IPS-20b (cell line): ENCODE measurements around the gene ZNF341.

Source experiments
- H3K27ac ChIP-seq: one replicate; pipeline ENCODE4 v1.5.1; 2013; ENCODE audit warnings: low read length
- H3K27me3 ChIP-seq: 2 replicates; pipeline ENCODE4 v1.6.1; 2013; ENCODE audit warnings: mild to moderate bottlenecking, low read length, inconsistent platforms; ENCODE audit not compliant: insufficient read depth
- H3K36me3 ChIP-seq: 2 replicates; pipeline ENCODE4 v1.6.1; 2013; ENCODE audit warnings: low read depth, mild to moderate bottlenecking, inconsistent platforms, low read length, moderate library complexity; ENCODE audit not compliant: insufficient read depth
- H3K4me1 ChIP-seq: 2 replicates; pipeline ENCODE4 v1.6.1; 2013; ENCODE audit warnings: mild to moderate bottlenecking, control low read depth, inconsistent platforms, low read length, moderate library complexity; ENCODE audit not compliant: insufficient read depth
- H3K4me3 ChIP-seq: 2 replicates; pipeline ENCODE4 v1.5.1; 2013; ENCODE audit warnings: mild to moderate bottlenecking, low read length, inconsistent platforms
- H3K9ac ChIP-seq: 2 replicates; pipeline ENCODE4 v1.6.1; 2013; ENCODE audit warnings: low read depth, mild to moderate bottlenecking, inconsistent platforms, low read length, moderate library complexity
- H3K9me3 ChIP-seq: 2 replicates; pipeline ENCODE4 v1.6.1; 2013; ENCODE audit warnings: mild to moderate bottlenecking, low read depth, low read length, inconsistent platforms; ENCODE audit not compliant: insufficient read depth

The ZNF341 gene

DNA sequence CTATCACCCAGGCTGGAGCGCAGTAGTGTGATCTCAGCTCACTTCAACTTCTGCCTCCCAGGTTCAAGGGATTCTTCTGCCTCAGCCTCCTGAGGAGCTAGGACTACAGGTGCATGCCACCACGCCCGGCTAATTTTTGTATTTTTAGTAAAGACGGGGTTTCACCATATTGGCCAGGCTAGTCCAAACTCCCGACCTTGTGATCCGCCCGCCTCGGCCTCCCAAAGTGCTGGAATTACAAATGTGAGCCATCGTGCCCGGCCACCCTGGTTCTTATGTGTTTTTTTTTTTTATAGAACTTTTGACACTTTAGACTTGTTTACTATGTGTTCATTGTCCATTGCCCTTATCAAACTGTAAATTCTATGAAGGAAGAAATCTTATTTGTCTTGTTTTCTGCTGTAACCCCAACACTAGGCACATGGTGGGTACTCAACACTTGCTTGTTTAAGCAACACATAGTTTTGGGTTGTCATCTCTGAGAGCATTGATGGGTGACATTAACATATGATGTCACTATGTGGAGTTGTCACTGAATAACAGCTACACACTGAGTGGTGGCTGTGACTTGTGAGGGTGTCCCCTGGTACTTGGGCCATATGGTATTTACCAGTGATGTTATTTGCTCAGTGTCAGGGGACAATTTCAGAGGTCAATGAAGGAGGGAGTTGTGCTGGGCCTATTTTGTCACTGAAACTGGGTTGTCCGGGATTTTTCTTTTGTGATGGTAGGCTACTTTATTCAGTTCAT is 10.2 kb upstream of the ZNF341 start:
- no peak overlapping the region for H3K9ac ChIP-seq
- H3K4me1 ChIP-seq, result no peaks in the 10 kb centered on the region; the same call in 1 of the 2 replicates
- no peaks in the 10 kb centered on the region for H3K36me3 ChIP-seq
- H3K4me3 ChIP-seq, result no peak overlapping the region
- H3K9me3 ChIP-seq, result no peaks in the 10 kb centered on the region
- H3K27me3 ChIP-seq, result peaks cover 6% of the 10 kb centered on the region; the same call in 1 of the 2 replicates
- H3K27ac ChIP-seq, result no peak overlapping the region

DNA sequence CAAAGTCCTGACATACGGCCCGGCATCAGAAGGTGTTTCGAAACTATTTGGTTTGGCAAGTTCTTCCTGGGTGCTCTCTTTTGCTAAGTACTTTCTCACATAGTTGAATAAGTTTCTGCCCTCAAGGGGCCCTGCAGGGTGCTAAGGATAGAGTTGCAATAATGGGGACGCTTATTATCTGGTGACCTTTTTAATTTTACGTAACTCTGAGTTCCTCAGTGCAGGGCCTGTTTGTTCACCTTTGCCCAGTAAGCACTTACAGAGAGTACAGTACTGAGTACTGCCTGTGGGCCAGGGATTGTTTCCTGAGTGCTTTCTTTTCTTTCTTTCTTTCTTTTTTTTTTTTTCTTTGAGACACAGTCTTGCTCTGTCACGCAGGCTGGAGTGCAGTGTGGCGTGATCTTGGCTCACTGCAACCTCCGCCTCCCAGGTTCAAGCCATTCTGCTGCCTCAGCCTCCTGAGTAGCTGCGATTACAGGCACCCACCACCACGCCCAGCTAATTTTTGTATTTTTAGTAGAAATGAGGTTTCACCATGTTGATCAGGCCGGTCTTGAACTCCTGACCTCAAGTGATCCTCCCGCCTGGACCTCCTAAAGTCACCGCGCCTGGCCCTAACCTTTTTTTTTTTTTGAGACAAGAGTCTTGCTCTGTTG is 7.2 kb upstream of the ZNF341 start:
- H3K4me1 ChIP-seq, result no peaks in the 10 kb centered on the region; the same call in 1 of the 2 replicates
- no peak overlapping the region for H3K9ac ChIP-seq
- H3K9me3 ChIP-seq, result no peaks in the 10 kb centered on the region
- no peak overlapping the region for H3K27ac ChIP-seq
- H3K36me3 ChIP-seq, result no peaks in the 10 kb centered on the region
- H3K4me3 ChIP-seq, result no peak overlapping the region
- no peaks in the 10 kb centered on the region; the same call in 1 of the 2 replicates for H3K27me3 ChIP-seq

DNA sequence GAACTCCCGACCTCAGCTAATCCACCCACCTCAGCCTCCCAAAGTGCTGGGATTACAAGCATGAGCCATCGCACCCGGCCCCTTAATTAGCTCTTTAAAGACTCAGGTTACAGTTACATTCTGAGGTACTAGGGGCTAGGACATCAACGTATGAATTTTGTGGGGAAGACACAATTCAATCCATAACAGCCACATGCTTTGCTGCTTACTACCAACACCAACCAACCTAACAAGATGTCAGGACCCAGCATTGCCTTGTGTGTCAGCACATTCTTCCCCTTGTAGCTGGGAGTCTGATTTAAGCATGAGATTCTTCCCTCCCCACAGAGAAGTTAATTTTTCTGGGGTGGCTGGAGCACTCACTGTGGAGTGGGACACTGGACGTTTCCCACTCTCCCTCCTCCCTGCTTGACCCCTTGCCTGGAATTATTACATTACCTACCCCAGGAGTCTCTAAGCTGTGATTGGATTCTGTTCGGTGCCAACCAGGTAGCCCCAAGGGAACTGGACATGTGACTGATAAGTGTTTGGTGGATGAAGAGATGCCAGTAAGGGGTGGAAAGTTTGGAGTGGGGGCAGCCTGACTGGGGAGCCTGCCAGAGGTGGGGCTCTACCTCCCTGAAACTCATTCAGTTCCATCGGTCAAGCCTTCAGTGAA is 6.1 kb upstream of the ZNF341 start:
- Histone ChIP-seq H3K9me3 (no peaks in the 10 kb centered on the region), H3K4me1 (no peaks in the 10 kb centered on the region), H3K4me3 (no peak overlapping the region), H3K9ac (no peak overlapping the region), H3K27me3 (no peaks in the 10 kb centered on the region), H3K27ac (no peak overlapping the region), H3K36me3 (no peaks in the 10 kb centered on the region)

DNA sequence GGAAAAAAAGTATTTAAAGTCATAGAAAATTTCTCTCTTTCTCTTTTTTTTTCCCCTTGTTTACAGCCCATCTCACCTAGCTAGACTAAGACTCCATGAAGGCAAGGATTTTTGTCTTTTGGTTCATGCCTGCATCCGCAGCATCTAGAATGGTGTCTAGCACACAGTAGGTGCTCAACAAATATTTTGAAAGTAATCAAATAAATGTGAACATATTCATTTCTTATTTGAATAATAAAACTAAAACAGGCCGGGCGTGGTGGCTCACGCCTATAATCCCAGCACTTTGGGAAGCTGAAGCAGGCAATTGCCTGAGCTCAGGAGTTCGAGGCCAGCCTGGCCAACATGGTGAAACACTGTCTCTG is 4.7 kb upstream of the ZNF341 start:
- H3K9ac ChIP-seq, result no peak overlapping the region
- H3K9me3 ChIP-seq, result no peaks in the 10 kb centered on the region
- H3K27me3 ChIP-seq, result no peaks in the 10 kb centered on the region
- H3K4me1 ChIP-seq, result no peaks in the 10 kb centered on the region
- no peaks in the 10 kb centered on the region for H3K36me3 ChIP-seq
- no peak overlapping the region for H3K4me3 ChIP-seq
- no peak overlapping the region for H3K27ac ChIP-seq

DNA sequence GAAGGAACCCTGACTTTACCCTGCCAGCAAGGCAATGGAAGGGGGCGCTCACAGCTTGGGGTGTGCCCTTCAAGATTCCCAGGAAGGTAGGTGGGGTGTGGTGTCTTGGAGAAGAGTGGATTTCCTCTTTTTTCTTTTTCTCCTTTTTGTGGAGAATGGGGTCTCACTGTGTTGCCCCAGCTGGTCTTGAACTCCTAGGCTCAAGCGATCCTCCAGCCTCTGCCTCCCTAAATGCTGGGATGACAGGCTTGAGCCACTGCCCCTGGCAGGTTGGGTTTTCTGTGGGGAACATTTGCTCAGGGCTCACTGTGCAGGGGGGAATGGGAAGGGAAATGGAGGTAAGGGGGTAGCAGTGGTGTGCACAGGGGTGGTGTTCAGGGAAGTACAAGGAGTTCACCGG is 4.0 kb upstream of the ZNF341 start:
- no peak overlapping the region for H3K27ac ChIP-seq
- no peak overlapping the region for H3K4me3 ChIP-seq
- peaks cover 4% of the 10 kb centered on the region; the same call in 1 of the 2 replicates for H3K4me1 ChIP-seq
- no peaks in the 10 kb centered on the region for H3K27me3 ChIP-seq
- H3K9ac ChIP-seq, result no peak overlapping the region
- H3K9me3 ChIP-seq, result no peaks in the 10 kb centered on the region
- no peaks in the 10 kb centered on the region for H3K36me3 ChIP-seq

DNA sequence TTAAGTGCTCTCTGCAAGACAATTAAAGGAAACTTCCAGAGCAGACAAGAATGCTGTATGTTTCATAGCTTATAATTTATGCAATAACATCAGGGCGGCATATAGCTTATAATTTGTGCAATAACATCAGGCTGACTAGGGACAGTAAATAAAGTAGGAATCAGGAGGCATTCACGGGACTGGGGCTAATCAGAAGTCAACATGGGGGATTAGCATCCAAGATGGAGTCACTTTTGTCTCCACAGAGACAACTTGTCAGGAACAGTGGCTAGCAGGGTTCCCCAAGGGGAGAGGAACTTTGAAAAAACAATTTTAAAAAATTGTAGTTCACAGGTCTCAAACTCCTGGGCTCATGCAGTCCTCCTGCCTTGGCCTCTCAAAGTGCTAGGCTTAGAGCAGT is 3.3 kb upstream of the ZNF341 start:
- Histone ChIP-seq H3K36me3 (no peaks in the 10 kb centered on the region), H3K27me3 (no peaks in the 10 kb centered on the region), H3K4me1 (peaks cover 5% of the 10 kb centered on the region; the same call in 1 of the 2 replicates), H3K4me3 (no peak overlapping the region), H3K9me3 (no peaks in the 10 kb centered on the region), H3K9ac (no peak overlapping the region), H3K27ac (no peak overlapping the region)

DNA sequence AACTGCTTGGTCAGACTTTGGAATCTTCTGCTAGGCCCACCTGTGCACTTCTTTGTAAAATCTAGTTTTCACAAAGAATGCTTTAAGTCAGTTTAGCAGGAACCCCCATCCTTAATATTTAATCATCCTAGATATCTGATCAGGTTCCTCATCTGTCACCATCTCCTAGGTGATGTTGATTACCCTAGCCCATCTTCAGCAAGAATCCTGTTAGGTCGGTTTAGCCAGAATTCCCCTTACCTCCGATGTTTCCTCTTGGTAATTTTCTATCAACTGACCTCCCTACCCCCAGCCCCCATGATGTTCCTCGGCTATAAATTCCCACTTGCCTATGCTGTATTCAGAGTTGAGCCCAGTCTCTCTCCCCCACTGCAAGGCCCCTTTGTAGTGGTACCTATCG is 2.7 kb upstream of the ZNF341 start:
- Histone ChIP-seq H3K9me3 (no peaks in the 10 kb centered on the region), H3K4me3 (no peak overlapping the region), H3K27me3 (no peaks in the 10 kb centered on the region), H3K4me1 (peaks cover 12% of the 10 kb centered on the region; the same call in 1 of the 2 replicates), H3K9ac (no peak overlapping the region), H3K36me3 (no peaks in the 10 kb centered on the region), H3K27ac (no peak overlapping the region)

DNA sequence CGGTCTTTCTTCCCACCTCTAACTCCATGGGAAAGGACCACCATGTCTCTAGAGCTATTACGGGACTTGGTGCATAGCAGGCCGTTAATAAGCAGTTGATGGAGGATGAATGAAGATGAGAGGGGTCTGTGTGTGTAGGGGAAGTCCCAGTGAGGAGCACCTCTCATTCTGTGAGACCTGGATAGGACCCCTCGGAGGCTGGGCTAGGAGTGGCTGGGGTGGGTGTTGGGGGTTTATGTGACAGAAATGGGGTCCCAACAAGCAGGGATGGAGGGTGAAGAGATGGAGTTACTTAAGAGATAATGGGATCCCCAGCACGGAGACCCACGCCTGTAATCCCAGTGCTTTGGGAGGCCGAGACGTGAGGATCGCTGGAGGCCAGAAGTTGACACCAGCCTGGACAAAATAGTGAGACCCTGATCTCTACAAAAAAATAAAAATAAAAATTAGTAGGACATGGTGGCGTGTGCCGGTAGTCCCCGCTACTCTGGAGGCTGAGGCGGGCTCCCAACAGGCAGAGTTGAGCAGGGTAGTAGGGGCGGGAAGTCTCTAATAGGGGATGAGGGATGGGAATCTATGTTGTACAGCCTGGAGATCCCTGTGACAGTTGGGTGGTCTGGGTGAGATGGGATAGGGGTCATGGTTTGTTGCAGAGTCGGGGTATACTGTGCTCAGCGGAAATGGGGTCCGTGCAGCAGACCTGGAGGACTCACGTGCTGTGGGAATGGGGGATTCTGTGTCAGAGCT is 677 bp upstream of the ZNF341 start:
- Histone ChIP-seq H3K4me3 (peak overlapping the region; percentile 69), H3K27ac (no peak overlapping the region)

DNA sequence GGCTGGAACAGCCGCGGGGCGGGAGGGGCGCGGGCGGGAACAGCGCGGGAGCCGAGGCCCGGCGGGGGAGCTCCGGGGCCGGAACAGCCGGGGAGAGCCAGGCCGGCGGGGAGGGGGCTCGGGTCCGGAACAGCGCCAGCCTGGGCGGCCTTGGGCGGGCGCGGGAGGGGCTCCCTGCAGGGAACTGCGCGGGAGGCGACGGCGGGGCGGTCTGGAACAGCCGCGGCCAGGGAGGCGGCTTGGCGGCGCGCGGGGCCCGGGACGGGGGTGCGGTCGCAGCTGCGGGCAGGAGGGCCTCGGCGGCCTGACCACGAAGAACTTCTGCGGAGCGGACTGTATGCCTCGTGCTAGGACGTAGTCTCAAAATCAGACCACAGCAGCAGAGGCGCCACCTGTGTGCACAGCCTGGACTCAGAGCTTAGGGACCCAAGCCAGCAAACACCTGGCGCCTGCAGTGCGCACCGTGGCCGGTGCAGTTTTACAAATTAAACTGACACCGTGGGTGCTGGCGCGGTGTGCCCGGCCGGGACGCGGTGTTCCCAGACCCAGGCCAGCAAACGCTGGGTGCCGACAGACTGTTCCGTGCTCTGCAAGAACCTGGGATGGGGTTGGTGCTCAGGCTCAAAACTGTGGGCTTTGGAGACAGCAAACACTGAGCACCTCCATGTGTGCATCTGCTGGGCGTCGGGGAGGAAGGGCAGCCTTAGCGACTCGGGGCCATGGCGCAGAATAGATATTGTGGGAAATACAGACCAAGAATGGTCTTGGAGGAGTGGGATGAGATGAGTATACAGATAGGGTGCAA is 572 bp downstream of the ZNF341 start:
- Histone ChIP-seq H3K9me3 (peaks cover 13% of the 10 kb centered on the region), H3K27ac (peak overlapping the region; percentile 39), H3K9ac (peak overlapping the region; percentile 86), H3K4me1 (peaks cover 17% of the 10 kb centered on the region; the same call in 1 of the 2 replicates), H3K4me3 (peak overlapping the region; percentile 78), H3K36me3 (no peaks in the 10 kb centered on the region), H3K27me3 (no peaks in the 10 kb centered on the region)

More for the DNA sequence above, 677 bp upstream of the ZNF341 start:
- Histone ChIP-seq H3K9ac (peak overlapping the region; percentile 65; the same call in 1 of the 2 replicates), H3K36me3 (no peaks in the 10 kb centered on the region), H3K9me3 (peaks cover 4% of the 10 kb centered on the region; the same call in 1 of the 2 replicates), H3K27me3 (no peaks in the 10 kb centered on the region), H3K4me1 (peaks cover 17% of the 10 kb centered on the region; the same call in 1 of the 2 replicates)

DNA sequence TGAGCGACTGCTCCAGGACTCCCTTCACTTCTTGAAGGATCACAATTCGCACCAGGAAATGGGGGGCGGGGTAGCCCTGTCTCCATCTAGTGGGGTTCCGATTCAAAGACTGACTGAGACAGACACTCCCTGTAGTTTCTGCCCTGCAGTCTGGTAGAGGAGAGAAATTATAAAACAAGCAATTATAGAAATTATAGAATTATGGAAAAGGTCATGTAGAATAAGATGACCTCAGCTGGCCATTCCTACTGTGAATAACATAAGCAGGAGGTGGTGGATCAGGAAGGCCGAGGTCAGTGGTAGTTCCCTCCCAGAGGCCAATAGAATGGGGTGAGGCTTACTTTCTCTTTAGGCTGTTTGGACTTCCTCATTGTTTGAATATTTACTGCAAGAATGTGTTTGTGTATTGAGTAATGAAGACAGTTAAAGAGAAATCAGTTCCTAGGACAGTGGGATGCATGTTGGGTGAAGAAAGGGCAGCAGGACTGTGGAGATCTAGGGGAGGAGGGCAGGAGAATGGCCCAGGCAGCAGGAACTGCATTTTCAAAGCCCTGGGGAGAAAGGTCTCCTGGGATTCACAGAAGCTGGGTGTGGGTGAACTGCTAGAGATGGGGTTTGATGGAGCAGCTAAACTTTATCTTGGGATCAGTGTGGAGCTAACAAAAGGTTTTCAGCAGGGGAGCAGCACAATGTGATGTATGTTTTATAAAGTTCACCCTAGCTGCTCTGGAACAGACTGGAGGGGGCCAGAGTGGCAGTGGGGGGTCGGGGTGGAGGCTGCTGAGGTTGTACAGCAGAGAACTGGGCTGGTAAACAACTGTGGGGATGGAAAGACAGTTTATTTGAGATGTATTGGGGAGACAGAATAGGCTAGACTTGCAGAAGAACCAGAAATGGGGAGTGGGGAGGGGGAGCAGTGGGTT is 2.1 kb downstream of the ZNF341 start:
- Histone ChIP-seq H3K4me3 (0 out of 2 replicates have a peak overlapping the region, but pooled peaks have one; percentile 9), H3K27ac (no peak overlapping the region), H3K4me1 (peaks cover 17% of the 10 kb centered on the region; the same call in 1 of the 2 replicates), H3K9me3 (peaks cover 13% of the 10 kb centered on the region), H3K9ac (no peak overlapping the region), H3K36me3 (no peaks in the 10 kb centered on the region), H3K27me3 (no peaks in the 10 kb centered on the region)
